CD4-positive, alpha-beta T cell (primary cell): ENCODE results near the gene TLE7. TPM values are rescaled to one million over a fixed set of nuclear protein-coding genes. Genes with fewer than 3 reads are reported as not detected.
A peak's percentile ranks its signal among the peaks of the same experiment; 100 is the strongest.

Experiments used
- ATAC-seq: fragments of 200-7000 bp; cut with Tn5 transposase; one replicate; pipeline ENCODE4 v1.10.0; 2022; ENCODE audit warnings: mild to moderate bottlenecking; ENCODE audit not compliant: poor library complexity
- CTCF ChIA-PET: fragments of 350-600 bp; sonication (Branson Sonifier 250); formaldehyde crosslinking; loops from one replicate; lab custom pipeline; 2021; ENCODE audit warnings: antibody characterized with exemption, inconsistent platforms; lab: Charles Lee
- POLR2A ChIA-PET: fragments of 350-600 bp; sonication (Branson Sonifier 250); formaldehyde crosslinking; loops from one replicate; lab custom pipeline; 2021; ENCODE audit warnings: antibody characterized with exemption, inconsistent platforms; lab: Charles Lee
- DNase-seq, 14 experiments: peaks; one replicate each; pipeline ENCODE4 v3.0.0-alpha.2; 2013 to 2020; ENCODE audit warnings: mixed read lengths in 2 of 14
- H3K27ac ChIP-seq, 2 donors: one replicate each; pipeline versions ENCODE4 v1.5.1 to v1.7.0; 2013; ENCODE audit warnings: low read length in 2 of 2, low read depth in 1 of 2, mild to moderate bottlenecking in 1 of 2
- H3K27me3 ChIP-seq, 2 experiments: 1 replicate in 1 of 2; 2 replicates in 1 of 2; pipeline versions ENCODE4 v1.6.1 to v1.7.0; 2013; ENCODE audit warnings: low read length in 2 of 2, control low read depth in 1 of 2, mild to moderate bottlenecking in 1 of 2, moderate library complexity in 1 of 2; ENCODE audit not compliant: insufficient read depth in 2 of 2, control insufficient read depth in 1 of 2
- H3K36me3 ChIP-seq: one replicate; pipeline ENCODE4 v1.6.1; 2013; ENCODE audit warnings: low read length, control low read depth; ENCODE audit not compliant: insufficient read depth
- H3K4me1 ChIP-seq: one replicate; pipeline ENCODE4 v1.6.1; 2013; ENCODE audit warnings: low read length, control low read depth; ENCODE audit not compliant: insufficient read depth
- H3K4me3 ChIP-seq: one replicate; pipeline ENCODE4 v1.5.1; 2013; ENCODE audit warnings: mild to moderate bottlenecking, low read length, moderate library complexity
- H3K9me3 ChIP-seq, 2 experiments: 1 replicate in 1 of 2; 2 replicates in 1 of 2; pipeline versions ENCODE4 v1.6.1 to v1.7.0; 2013; ENCODE audit warnings: low read length in 2 of 2, mild to moderate bottlenecking in 2 of 2, control low read depth in 1 of 2, moderate library complexity in 1 of 2; ENCODE audit not compliant: control insufficient read depth in 1 of 2, insufficient read depth in 1 of 2
- H3K27ac Mint-ChIP-seq: one replicate; pipeline ENCODE4 v1.8.0; 2020; ENCODE audit warnings: mixed read lengths
- H3K27me3 Mint-ChIP-seq: one replicate; pipeline ENCODE4 v1.8.0; 2021; ENCODE audit warnings: mixed read lengths
- H3K36me3 Mint-ChIP-seq: one replicate; pipeline ENCODE4 v1.8.0; 2021; ENCODE audit warnings: low read depth, mixed read lengths
- H3K4me1 Mint-ChIP-seq: one replicate; pipeline ENCODE4 v1.8.0; 2021; ENCODE audit warnings: low read depth, mixed read lengths
- H3K4me3 Mint-ChIP-seq: one replicate; pipeline ENCODE4 v1.8.0; 2020; ENCODE audit warnings: mild to moderate bottlenecking, mixed read lengths
- H3K9me3 Mint-ChIP-seq: one replicate; pipeline ENCODE4 v1.8.0; 2020; ENCODE audit warnings: mixed read lengths
- CTCF ChIP-seq: fragments of 200-600 bp; IDR thresholded peaks from one replicate; pipeline ENCODE4 v1.8.0; 2022; ENCODE audit warnings: antibody characterized with exemption, mild to moderate bottlenecking
- intact Hi-C, 2 experiments: fragments of 100-400 bp; cut with DNase I in 1 of 2; cut with micrococcal nuclease in 1 of 2; formaldehyde crosslinking; loops; one replicate each; pipeline versions ENCODE4 v1.15.1 to v1.9.0; 2023 to 2025; cut with DNase I, micrococcal nuclease
- total RNA-seq, 174 experiments: library from RNA in 2 of 174; stranded (reverse) in 2 of 174; gene quantifications; one replicate each; pipeline ENCODE4 v1.2.3 and lab custom pipeline; 2021 to 2026

Gene TLE7
- total RNA-seq, 2 experiments from 2014 or later: not detected

- intact Hi-C loops: no loop called here
- Histone ChIP-seq H3K27me3 (peaks cover 5 to 26% of the 10 kb centered on the region in 2 experiments), H3K4me1 (peaks cover 8% of the 10 kb centered on the region), H3K36me3 (no peaks in the 10 kb centered on the region), H3K27ac (no peak overlapping the region), H3K4me3 (no peak overlapping the region), H3K9me3 (no peaks in the 10 kb centered on the region)
- H3K27ac Mint-ChIP-seq: no peak overlapping the region
- ATAC-seq (no peak), DNase-seq (no peak)
- no peak for TF ChIP-seq CTCF
- peaks cover 5% of the 10 kb centered on the region for H3K4me1 Mint-ChIP-seq
- no peak overlapping the region for H3K4me3 Mint-ChIP-seq
- ChIA-PET POLR2A (no interaction called here), CTCF (interaction anchor here (1.3 to 2.2 kb wide), 2 partner anchors 8 to 86 kb away, joined by 5 to 42 read pairs; no protein-coding TSS in a partner anchor)
- H3K36me3 Mint-ChIP-seq: no peaks in the 10 kb centered on the region
- no peaks in the 10 kb centered on the region for H3K9me3 Mint-ChIP-seq
- H3K27me3 Mint-ChIP-seq: peaks cover 64% of the 10 kb centered on the region
Measured at GRCh38 chr16:71414038-71414437, 27.8 kb downstream of the TLE7 start.

- Mint-ChIP-seq H3K4me3 (no peak overlapping the region), H3K9me3 (no peaks in the 10 kb centered on the region), H3K27ac (no peak overlapping the region), H3K4me1 (peaks cover 5% of the 10 kb centered on the region), H3K27me3 (peaks cover 63% of the 10 kb centered on the region), H3K36me3 (no peaks in the 10 kb centered on the region)
- ATAC-seq: no peak
- ChIA-PET POLR2A (interaction anchor here (1.0 kb wide), 1 partner anchor 87 kb away, joined by 3 read pairs; no protein-coding TSS in a partner anchor), CTCF (interaction anchor here (0.7 to 2.2 kb wide), 10 partner anchors 9 to 198 kb away, joined by 3 to 42 read pairs (median 6); no protein-coding TSS in a partner anchor)
- no peak for DNase-seq
- Histone ChIP-seq H3K27me3 (peaks cover 5 to 30% of the 10 kb centered on the region in 2 experiments), H3K4me1 (peaks cover 8% of the 10 kb centered on the region), H3K4me3 (no peak overlapping the region), H3K27ac (no peak overlapping the region), H3K36me3 (no peaks in the 10 kb centered on the region), H3K9me3 (no peaks in the 10 kb centered on the region)
- intact Hi-C loops: loop anchor here in 1 of 2 experiments (2.0 kb wide), 1 partner anchor 197 kb away; no protein-coding TSS in a partner anchor
- TF ChIP-seq CTCF: no peak
Measured at GRCh38 chr16:71413341-71413740, 28.5 kb downstream of the TLE7 start.

GRCh38 chr16:71412270-71413160 is 29.3 kb downstream of the TLE7 start:
- POLR2A ChIA-PET: interaction anchor here (1.0 kb wide), 1 partner anchor 87 kb away, joined by 3 read pairs; no protein-coding TSS in a partner anchor
- ATAC-seq (peak; percentile 69), DNase-seq (peak; percentile 38 to 82 (median 60))
- Histone ChIP-seq H3K4me1 (peaks cover 8% of the 10 kb centered on the region), H3K4me3 (no peak overlapping the region), H3K9me3 (no peaks in the 10 kb centered on the region), H3K27me3 (peaks cover 5 to 28% of the 10 kb centered on the region in 2 experiments), H3K36me3 (no peaks in the 10 kb centered on the region), H3K27ac (no peak overlapping the region)
- Mint-ChIP-seq H3K36me3 (no peaks in the 10 kb centered on the region), H3K4me3 (no peak overlapping the region), H3K27me3 (peaks cover 59% of the 10 kb centered on the region), H3K9me3 (no peaks in the 10 kb centered on the region), H3K4me1 (peaks cover 5% of the 10 kb centered on the region), H3K27ac (no peak overlapping the region)
- intact Hi-C loops: loop anchor here (1.0 to 2.0 kb wide), 5 partner anchors 87 to 199 kb away; no protein-coding TSS in a partner anchor
- peak; percentile 94 for TF ChIP-seq CTCF
- CTCF ChIA-PET: interaction anchor here (0.7 to 2.2 kb wide), 12 partner anchors 10 to 199 kb away, joined by 3 to 42 read pairs (median 5); no protein-coding TSS in a partner anchor
